Peyer's patch (tissue), 4 donors: ENCODE results near the gene IPO11. TPM values are rescaled to one million over a fixed set of nuclear protein-coding genes. Genes with fewer than 3 reads are reported as not detected.
"Not testable (repeated sequence)": the region's sequence is repeated elsewhere in the genome, so short reads cannot be mapped to it uniquely, and the experiment has no call there.

ENCODE experiments used
- DNase-seq, 3 donors: peaks; one replicate each; pipeline ENCODE4 v3.0.0-alpha.2; 2017 to 2019
- H3K27ac ChIP-seq, 4 donors: fragments of 200-600 bp; sonication (generic); one replicate each; pipeline ENCODE4 v1.5.1; 2016 to 2019
- H3K27me3 ChIP-seq, 2 donors: fragments of 200-600 bp; sonication (generic); one replicate each; pipeline ENCODE4 v1.5.1; 2019
- H3K36me3 ChIP-seq, 3 donors: fragments of 200-600 bp; sonication (generic); one replicate each; pipeline ENCODE4 v1.5.1; 2016 to 2019
- H3K4me1 ChIP-seq, 4 donors: fragments of 200-600 bp; sonication (generic); one replicate each; pipeline ENCODE4 v1.5.1; 2016 to 2019
- H3K4me3 ChIP-seq, 4 donors: fragments of 200-600 bp; sonication (generic); 1 replicate in 3 of 4; 2 replicates in 1 of 4; pipeline ENCODE4 v1.5.1; 2016 to 2019; ENCODE audit warnings: mild to moderate bottlenecking in 1 of 4
- H3K9me3 ChIP-seq, 4 donors: fragments of 200-600 bp; sonication (generic); one replicate each; pipeline ENCODE4 v1.5.1; 2016 to 2019; ENCODE audit warnings: mild to moderate bottlenecking in 1 of 4
- CTCF ChIP-seq, 6 experiments: fragments of 450-650 bp in 4 of 6; fragments of 200-600 bp in 2 of 6; sonication (generic) in 1 of 6; IDR thresholded peaks; one replicate each; pipeline ENCODE4 v1.5.1; 2017 to 2019; ENCODE audit warnings: antibody characterized with exemption in 6 of 6, mild to moderate bottlenecking in 3 of 6, moderate library complexity in 1 of 6
- POLR2A ChIP-seq, 2 donors: fragments of 450-650 bp; IDR thresholded peaks; one replicate each; pipeline ENCODE4 v1.5.1; 2017; ENCODE audit warnings: antibody characterized with exemption in 2 of 2, mild to moderate bottlenecking in 2 of 2, moderate library complexity in 2 of 2
- total RNA-seq, 4 donors: library from RNA; depleted of rRNA; stranded (reverse); fragments of >200 nt; gene quantifications; one replicate each; pipeline ENCODE4 v1.1.0, GENCODE V29; 2016

Gene IPO11
- total RNA-seq, 4 donors from 2014 or later = 5.6 to 27.2 (median 13.1) TPM

DNA sequence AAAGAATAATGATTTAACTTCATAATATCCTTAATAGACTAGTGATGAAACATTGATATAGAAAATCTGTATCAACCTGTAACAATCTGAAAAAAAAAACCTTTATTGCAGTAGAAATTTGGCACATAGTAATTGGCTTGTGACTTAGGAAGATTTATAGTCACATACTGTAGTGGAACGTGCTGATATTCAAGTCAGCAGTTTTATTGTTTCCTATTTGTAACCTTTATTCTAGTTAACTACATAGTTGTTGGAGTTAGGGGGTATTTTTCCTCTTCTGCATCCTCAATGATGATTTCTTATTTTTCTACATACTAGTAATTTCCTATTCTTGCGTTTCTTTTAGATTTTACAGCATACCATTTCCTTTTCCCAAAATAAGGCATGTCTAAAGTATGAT lies 151.5 kb downstream of the IPO11 start:
- Histone ChIP-seq H3K27me3 (no peaks in the 10 kb centered on the region), H3K9me3 (peaks cover 0 to 3% (median 0%) of the 10 kb centered on the region in 4 donors), H3K4me1 (no peaks in the 10 kb centered on the region), H3K27ac (no peak overlapping the region), H3K36me3 (peaks cover 0 to 9% (median 0%) of the 10 kb centered on the region in 3 donors), H3K4me3 (no peak overlapping the region)
- no peak for DNase-seq
- no peak for TF ChIP-seq POLR2A (IDR thresholded peaks at IDR 0.05)
- no peak for TF ChIP-seq CTCF (IDR thresholded peaks at IDR 0.05)

GRCh38 chr5:62565740-62566139 lies 153.2 kb downstream of the IPO11 start:
- not testable (repeated sequence) for H3K9me3 ChIP-seq, H3K27ac ChIP-seq, DNase-seq, H3K4me1 ChIP-seq, H3K36me3 ChIP-seq, H3K27me3 ChIP-seq, H3K4me3 ChIP-seq

DNA sequence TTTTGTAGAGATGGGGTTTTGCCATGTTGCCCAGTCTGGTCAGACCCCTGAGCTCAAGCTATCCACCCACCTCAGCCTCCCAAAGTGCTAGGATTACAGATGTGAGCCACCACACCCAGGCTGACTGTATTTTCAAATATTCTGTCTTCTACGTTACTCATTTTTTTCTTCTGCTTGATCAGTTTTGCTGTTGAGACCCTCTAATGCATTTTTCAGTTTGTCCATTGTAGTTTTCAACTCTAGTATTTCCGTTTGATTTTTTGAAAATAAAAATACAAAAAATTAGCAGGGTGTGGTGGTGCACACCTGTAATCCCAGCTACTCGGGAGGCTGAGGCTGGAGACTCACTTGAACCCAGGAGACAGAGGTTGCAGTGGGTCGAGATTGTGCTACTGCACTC lies 155.6 kb downstream of the IPO11 start:
- no peak overlapping the region for H3K4me3 ChIP-seq
- H3K4me1 ChIP-seq = no peaks in the 10 kb centered on the region
- DNase-seq = no peak
- H3K27ac ChIP-seq = no peak overlapping the region
- peaks cover 0 to 3% (median 0%) of the 10 kb centered on the region in 4 donors for H3K9me3 ChIP-seq
- peaks cover 0 to 9% (median 0%) of the 10 kb centered on the region in 3 donors for H3K36me3 ChIP-seq
- no peaks in the 10 kb centered on the region for H3K27me3 ChIP-seq
- TF ChIP-seq CTCF (IDR thresholded peaks at IDR 0.05) = no peak
- TF ChIP-seq POLR2A (IDR thresholded peaks at IDR 0.05) = no peak

- H3K9me3 ChIP-seq = peaks cover 0 to 3% (median 0%) of the 10 kb centered on the region in 4 donors
- H3K36me3 ChIP-seq = peaks cover 0 to 9% (median 0%) of the 10 kb centered on the region in 3 donors
- no peak overlapping the region for H3K4me3 ChIP-seq
- H3K27ac ChIP-seq = no peak overlapping the region
- H3K4me1 ChIP-seq = no peaks in the 10 kb centered on the region
- no peaks in the 10 kb centered on the region for H3K27me3 ChIP-seq
- no peak for DNase-seq
- TF ChIP-seq CTCF (IDR thresholded peaks at IDR 0.05) = no peak
- TF ChIP-seq POLR2A (IDR thresholded peaks at IDR 0.05) = no peak
These were observed 156.4 kb downstream of the IPO11 start for GRCh38 chr5:62568800-62569432.

- Histone ChIP-seq H3K9me3 (peaks cover 0 to 3% (median 0%) of the 10 kb centered on the region in 4 donors), H3K4me1 (no peaks in the 10 kb centered on the region), H3K4me3 (no peak overlapping the region), H3K36me3 (peaks cover 0 to 9% (median 0%) of the 10 kb centered on the region in 3 donors), H3K27ac (no peak overlapping the region), H3K27me3 (no peaks in the 10 kb centered on the region)
- TF ChIP-seq CTCF (IDR thresholded peaks at IDR 0.05) (no peak), POLR2A (IDR thresholded peaks at IDR 0.05) (no peak)
- no peak for DNase-seq
These were observed 156.9 kb downstream of the IPO11 start for GRCh38 chr5:62569470-62569869.

- no peak for TF ChIP-seq POLR2A (IDR thresholded peaks at IDR 0.05)
- TF ChIP-seq CTCF (IDR thresholded peaks at IDR 0.05) = no peak
- Histone ChIP-seq H3K36me3 (no peaks in the 10 kb centered on the region), H3K27me3 (no peaks in the 10 kb centered on the region), H3K4me3 (no peak overlapping the region), H3K4me1 (no peaks in the 10 kb centered on the region), H3K27ac (no peak overlapping the region), H3K9me3 (peaks cover 0 to 2% (median 0%) of the 10 kb centered on the region in 4 donors)
- no peak for DNase-seq
These were observed 160.5 kb downstream of the IPO11 start for GRCh38 chr5:62572918-62573514.
